Activated CD4-positive, alpha-beta T cell treated with anti-CD3 and anti-CD28 coated beads, Interleukin-2, amount 10 ng/mL, durations not matched to agents 24 days and 14 days (primary cell): ENCODE data around the gene MPST. TPM values are rescaled to one million over a fixed set of nuclear protein-coding genes. Genes with fewer than 3 reads are reported as not detected.

Experiments
- DNase-seq: peaks from one replicate; pipeline ENCODE4 v3.0.0; 2022
- H3K27ac Mint-ChIP-seq: one replicate; pipeline ENCODE4 v1.8.0; 2022; ENCODE audit warnings: mild to moderate bottlenecking, mixed read lengths
- H3K27me3 Mint-ChIP-seq: one replicate; pipeline ENCODE4 v1.8.0; 2022; ENCODE audit warnings: mixed read lengths
- H3K36me3 Mint-ChIP-seq: one replicate; pipeline ENCODE4 v1.8.0; 2022; ENCODE audit warnings: low read depth, mild to moderate bottlenecking, mixed read lengths
- H3K4me1 Mint-ChIP-seq: one replicate; pipeline ENCODE4 v1.8.0; 2021; ENCODE audit warnings: mixed read lengths
- H3K4me3 Mint-ChIP-seq: one replicate; pipeline ENCODE4 v1.8.0; 2022; ENCODE audit warnings: mild to moderate bottlenecking, moderate library complexity, mixed read lengths
- H3K9me3 Mint-ChIP-seq: one replicate; pipeline ENCODE4 v1.8.0; 2021; ENCODE audit warnings: mixed read lengths
- intact Hi-C: fragments of 100-400 bp; cut with micrococcal nuclease; formaldehyde crosslinking; loops from one replicate; pipeline ENCODE4 v1.15.1; 2023
- total RNA-seq: library from RNA; stranded (reverse); gene quantifications from 2 replicates; pipeline ENCODE4 v1.2.3, GENCODE V29; 2022

MPST gene
- total RNA-seq, 1 donor from 2014 or later = 21.0 TPM

GRCh38 chr22:37061611-37062375 is 42.3 kb downstream of the MPST start:
- H3K27me3 Mint-ChIP-seq = no peaks in the 10 kb centered on the region
- no peak overlapping the region for H3K27ac Mint-ChIP-seq
- DNase-seq = no peak
- peaks cover 16% of the 10 kb centered on the region for H3K36me3 Mint-ChIP-seq
- intact Hi-C loops = no loop called here
- no peak overlapping the region for H3K4me3 Mint-ChIP-seq
- no peaks in the 10 kb centered on the region for H3K9me3 Mint-ChIP-seq
- peaks cover 21% of the 10 kb centered on the region for H3K4me1 Mint-ChIP-seq

- peaks cover 14% of the 10 kb centered on the region for H3K36me3 Mint-ChIP-seq
- no peaks in the 10 kb centered on the region for H3K9me3 Mint-ChIP-seq
- no peak overlapping the region for H3K4me3 Mint-ChIP-seq
- no peaks in the 10 kb centered on the region for H3K27me3 Mint-ChIP-seq
- H3K4me1 Mint-ChIP-seq = peaks cover 21% of the 10 kb centered on the region
- H3K27ac Mint-ChIP-seq = no peak overlapping the region
- intact Hi-C loops = no loop called here
- DNase-seq = no peak
These were observed 42.8 kb downstream of the MPST start for GRCh38 chr22:37062376-37062675.

GRCh38 chr22:37062702-37063381 is 43.3 kb downstream of the MPST start:
- Mint-ChIP-seq H3K36me3 (peaks cover 11% of the 10 kb centered on the region), H3K4me3 (no peak overlapping the region), H3K9me3 (no peaks in the 10 kb centered on the region), H3K27ac (no peak overlapping the region), H3K27me3 (no peaks in the 10 kb centered on the region), H3K4me1 (peaks cover 21% of the 10 kb centered on the region)
- DNase-seq = no peak
- intact Hi-C loops = no loop called here

GRCh38 chr22:37063431-37064420 is 44.2 kb downstream of the MPST start:
- Mint-ChIP-seq H3K36me3 (peaks cover 9% of the 10 kb centered on the region), H3K4me1 (peaks cover 21% of the 10 kb centered on the region), H3K4me3 (no peak overlapping the region), H3K9me3 (no peaks in the 10 kb centered on the region), H3K27ac (no peak overlapping the region), H3K27me3 (no peaks in the 10 kb centered on the region)
- no peak for DNase-seq
- intact Hi-C loops = no loop called here

GRCh38 chr22:37064553-37064952 is 45.0 kb downstream of the MPST start:
- Mint-ChIP-seq H3K9me3 (no peaks in the 10 kb centered on the region), H3K4me3 (no peak overlapping the region), H3K4me1 (peaks cover 21% of the 10 kb centered on the region), H3K27ac (no peak overlapping the region), H3K27me3 (peaks cover 2% of the 10 kb centered on the region), H3K36me3 (peaks cover 7% of the 10 kb centered on the region)
- intact Hi-C loops = no loop called here
- no peak for DNase-seq

DNA sequence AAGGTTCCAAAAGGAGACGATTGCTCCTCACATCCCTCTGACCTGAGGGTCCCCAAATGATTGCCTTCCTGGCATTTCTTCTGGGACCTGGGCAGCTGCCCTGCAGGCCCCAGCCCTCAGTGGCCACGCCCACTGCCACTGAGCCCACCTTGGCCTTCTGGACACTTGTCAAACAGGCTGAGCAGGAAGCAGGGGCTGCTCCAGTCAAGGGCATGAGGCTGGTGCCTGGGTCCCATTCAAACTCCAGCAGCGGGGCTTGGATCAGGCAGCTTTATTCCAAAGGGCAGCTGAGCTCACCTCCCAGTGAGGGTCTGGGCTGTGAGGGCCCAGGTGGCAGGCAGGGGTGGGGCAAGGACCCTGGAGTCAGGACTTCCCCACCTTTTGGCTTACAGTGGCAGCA is 45.6 kb downstream of the MPST start:
- Mint-ChIP-seq H3K4me1 (peaks cover 16% of the 10 kb centered on the region), H3K36me3 (peaks cover 6% of the 10 kb centered on the region)

DNA sequence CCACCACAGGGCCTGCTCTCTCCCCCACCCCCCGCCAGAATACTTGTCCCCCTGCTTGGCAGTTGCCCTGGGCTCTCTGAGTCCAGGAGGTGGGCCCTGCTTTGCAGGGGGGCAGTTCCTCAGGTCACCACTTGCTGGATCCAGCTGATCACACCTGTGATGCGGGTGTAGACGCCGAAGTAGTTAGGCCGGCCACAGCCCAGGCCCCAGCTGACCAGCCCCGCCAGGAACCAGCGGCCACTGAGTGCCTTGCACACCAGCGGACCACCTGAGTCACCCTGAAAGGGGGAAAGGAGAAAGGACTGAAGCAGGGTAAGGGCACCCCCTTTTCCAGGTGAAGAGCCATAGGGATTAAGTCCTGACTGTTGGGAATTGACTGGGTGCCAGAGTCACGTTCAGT is 46.4 kb downstream of the MPST start:
- Mint-ChIP-seq H3K4me1 (peaks cover 9% of the 10 kb centered on the region), H3K27me3 (peaks cover 5% of the 10 kb centered on the region), H3K9me3 (no peaks in the 10 kb centered on the region), H3K4me3 (no peak overlapping the region), H3K27ac (no peak overlapping the region), H3K36me3 (peaks cover 2% of the 10 kb centered on the region)
- intact Hi-C loops = no loop called here
- no peak for DNase-seq

More for the DNA sequence above, 45.6 kb downstream of the MPST start:
- Mint-ChIP-seq H3K27ac (no peak overlapping the region), H3K4me3 (no peak overlapping the region), H3K9me3 (no peaks in the 10 kb centered on the region), H3K27me3 (peaks cover 3% of the 10 kb centered on the region)
- intact Hi-C loops = no loop called here
- no peak for DNase-seq

DNA sequence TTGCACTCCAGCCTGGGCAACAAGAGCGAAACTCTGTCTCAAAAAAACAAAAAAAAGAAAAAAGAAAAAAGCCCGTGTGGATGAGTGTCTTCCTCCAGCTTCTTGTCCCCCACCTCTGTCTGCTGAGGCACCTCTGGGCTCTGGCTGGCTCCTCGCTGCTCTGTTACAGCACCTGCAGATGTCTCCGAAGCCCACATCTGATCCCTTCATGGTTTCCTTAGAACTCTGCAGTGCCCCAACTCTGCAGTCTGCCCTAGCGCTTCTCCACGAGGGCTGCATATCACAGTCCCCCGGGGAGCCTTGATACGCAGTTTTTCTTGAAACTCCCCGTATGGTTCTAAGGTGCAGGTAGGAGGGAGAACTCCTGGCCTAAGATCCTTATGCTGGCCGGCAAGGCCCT is 47.9 kb downstream of the MPST start:
- H3K4me3 Mint-ChIP-seq = no peak overlapping the region
- no peaks in the 10 kb centered on the region for H3K36me3 Mint-ChIP-seq
- peaks cover 5% of the 10 kb centered on the region for H3K27me3 Mint-ChIP-seq
- no peak overlapping the region for H3K27ac Mint-ChIP-seq
- H3K9me3 Mint-ChIP-seq = no peaks in the 10 kb centered on the region
- intact Hi-C loops = no loop called here
- H3K4me1 Mint-ChIP-seq = peaks cover 2% of the 10 kb centered on the region
- DNase-seq = no peak

DNA sequence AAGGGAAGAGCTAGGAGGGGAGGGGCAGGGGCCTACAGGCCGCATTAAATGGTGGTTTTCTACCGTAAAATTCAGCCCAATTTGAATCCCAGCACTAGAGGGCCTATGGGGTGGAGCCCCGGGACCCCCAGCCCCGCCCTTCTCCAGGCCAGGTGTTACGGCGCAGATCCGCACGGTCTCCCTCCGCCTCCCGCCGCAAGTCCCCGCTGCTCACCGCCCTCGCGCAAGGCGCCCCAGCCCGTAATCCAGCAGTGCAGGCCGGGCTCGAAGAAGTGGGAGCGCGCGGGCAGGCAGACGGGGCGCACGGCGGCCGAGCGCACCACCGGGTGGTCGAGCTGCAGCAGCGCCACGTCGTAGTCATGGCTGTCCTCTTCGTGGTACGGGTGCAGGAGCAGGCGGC is 49.3 kb downstream of the MPST start:
- Mint-ChIP-seq H3K27me3 (peaks cover 5% of the 10 kb centered on the region), H3K9me3 (no peaks in the 10 kb centered on the region), H3K4me3 (no peak overlapping the region), H3K36me3 (no peaks in the 10 kb centered on the region), H3K4me1 (no peaks in the 10 kb centered on the region), H3K27ac (no peak overlapping the region)
- no peak for DNase-seq
- intact Hi-C loops = no loop called here

- intact Hi-C loops = no loop called here
- no peak overlapping the region for H3K4me3 Mint-ChIP-seq
- no peaks in the 10 kb centered on the region for H3K9me3 Mint-ChIP-seq
- H3K27me3 Mint-ChIP-seq = peaks cover 5% of the 10 kb centered on the region
- no peaks in the 10 kb centered on the region for H3K4me1 Mint-ChIP-seq
- H3K27ac Mint-ChIP-seq = no peak overlapping the region
- no peak for DNase-seq
- H3K36me3 Mint-ChIP-seq = no peaks in the 10 kb centered on the region
These were observed 49.8 kb downstream of the MPST start for GRCh38 chr22:37069319-37069718.

- no peak for DNase-seq
- Mint-ChIP-seq H3K27ac (no peak overlapping the region), H3K4me3 (no peak overlapping the region), H3K9me3 (no peaks in the 10 kb centered on the region), H3K36me3 (no peaks in the 10 kb centered on the region), H3K4me1 (no peaks in the 10 kb centered on the region), H3K27me3 (peaks cover 5% of the 10 kb centered on the region)
- intact Hi-C loops = no loop called here
These were observed 50.2 kb downstream of the MPST start for GRCh38 chr22:37069719-37070118.

- Mint-ChIP-seq H3K36me3 (no peaks in the 10 kb centered on the region), H3K27me3 (peaks cover 5% of the 10 kb centered on the region), H3K9me3 (no peaks in the 10 kb centered on the region), H3K4me3 (no peak overlapping the region), H3K27ac (no peak overlapping the region), H3K4me1 (no peaks in the 10 kb centered on the region)
- intact Hi-C loops = no loop called here
- DNase-seq = no peak
These were observed 50.8 kb downstream of the MPST start for GRCh38 chr22:37070334-37070733.

DNA sequence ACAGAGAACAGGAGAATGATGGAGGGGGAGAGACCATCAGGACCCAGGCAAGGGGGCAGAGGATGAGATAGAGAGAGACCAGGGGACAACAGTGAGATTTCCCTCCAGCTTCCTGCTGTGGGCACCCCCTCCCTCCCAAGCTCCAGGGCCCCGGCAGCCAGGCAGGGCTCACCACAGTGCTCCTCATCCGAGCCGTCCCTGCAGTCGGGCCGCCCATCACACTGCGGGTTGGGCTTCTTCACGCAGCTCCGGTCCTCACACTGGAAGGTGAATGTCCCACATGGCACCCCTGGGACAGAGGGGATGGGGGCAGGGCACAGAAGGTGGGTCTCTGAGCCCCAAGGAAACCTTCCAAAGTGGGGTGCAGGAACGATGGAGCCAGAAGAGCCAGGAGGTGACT is 51.2 kb downstream of the MPST start:
- H3K27me3 Mint-ChIP-seq = peaks cover 5% of the 10 kb centered on the region
- H3K27ac Mint-ChIP-seq = no peak overlapping the region
- no peak for DNase-seq
- H3K9me3 Mint-ChIP-seq = no peaks in the 10 kb centered on the region
- H3K36me3 Mint-ChIP-seq = no peaks in the 10 kb centered on the region
- H3K4me3 Mint-ChIP-seq = no peak overlapping the region
- intact Hi-C loops = no loop called here
- H3K4me1 Mint-ChIP-seq = peaks cover 2% of the 10 kb centered on the region
